Liver (tissue), 9 donors: ENCODE data around the gene PLAU. TPM values are rescaled to one million over a fixed set of nuclear protein-coding genes. Genes with fewer than 3 reads are reported as not detected.

Source experiments
- DNase-seq: peaks from one replicate; pipeline ENCODE4 v3.0.0-alpha.2; 2017; ENCODE audit warnings: low spot score
- H3K27ac ChIP-seq, 2 donors: one replicate each; pipeline ENCODE4 v1.7.0; 2013; ENCODE audit warnings: inconsistent platforms in 2 of 2, low read length in 2 of 2, control low read depth in 1 of 2, low read depth in 1 of 2, mild to moderate bottlenecking in 1 of 2
- H3K27me3 ChIP-seq, 4 donors: one replicate each; pipeline versions ENCODE4 v1.6.1 to v1.7.0; 2013; ENCODE audit warnings: low read length in 3 of 4, inconsistent platforms in 1 of 4, mild to moderate bottlenecking in 1 of 4, moderate library complexity in 1 of 4; ENCODE audit not compliant: control insufficient read depth in 4 of 4, insufficient read depth in 4 of 4
- H3K36me3 ChIP-seq, 4 donors: one replicate each; pipeline versions ENCODE4 v1.6.1 to v1.7.0; 2013; ENCODE audit warnings: low read length in 3 of 4, mild to moderate bottlenecking in 3 of 4, low read depth in 1 of 4, moderate library complexity in 1 of 4; ENCODE audit not compliant: control insufficient read depth in 4 of 4, insufficient read depth in 3 of 4
- H3K4me1 ChIP-seq, 4 donors: one replicate each; pipeline versions ENCODE4 v1.6.1 to v1.7.0; 2013; ENCODE audit warnings: low read length in 3 of 4, mild to moderate bottlenecking in 3 of 4, moderate library complexity in 1 of 4; ENCODE audit not compliant: control insufficient read depth in 4 of 4, insufficient read depth in 4 of 4
- H3K4me3 ChIP-seq, 3 donors: one replicate each; pipeline versions ENCODE4 v1.6.1 to v1.7.0; 2013; ENCODE audit warnings: low read length in 3 of 3, control low read depth in 1 of 3, low read depth in 1 of 3, mild to moderate bottlenecking in 1 of 3
- H3K9ac ChIP-seq, 2 donors: one replicate each; pipeline ENCODE4 v1.7.0; 2013; ENCODE audit warnings: low read length in 2 of 2, mild to moderate bottlenecking in 2 of 2, moderate library complexity in 2 of 2, control low read depth in 1 of 2, low read depth in 1 of 2
- H3K9me3 ChIP-seq, 4 donors: one replicate each; pipeline versions ENCODE4 v1.6.1 to v1.7.0; 2013; ENCODE audit warnings: low read length in 3 of 4; ENCODE audit not compliant: control insufficient read depth in 4 of 4
- ATF3 ChIP-seq: IDR thresholded peaks from 2 replicates; pipeline ENCODE4 v1.6.1; 2016; ENCODE audit warnings: antibody characterized with exemption
- EGR1 ChIP-seq, 2 donors: IDR thresholded peaks; 2 replicates each; pipeline ENCODE4 v1.6.1; 2016 to 2018; ENCODE audit warnings: antibody characterized with exemption in 2 of 2, low read depth in 2 of 2
- FOXA1 ChIP-seq: IDR thresholded peaks from 2 replicates; pipeline ENCODE4 v1.6.1; 2016; ENCODE audit warnings: antibody characterized with exemption
- FOXA2 ChIP-seq: IDR thresholded peaks from 2 replicates; pipeline ENCODE4 v1.6.1; 2016; ENCODE audit warnings: antibody characterized with exemption
- GABPA ChIP-seq, 2 donors: IDR thresholded peaks in 1 of 2; conservative IDR thresholded peaks in 1 of 2; 2 replicates each; pipeline ENCODE4 v1.6.1; 2016; ENCODE audit warnings: antibody characterized with exemption in 2 of 2, mild to moderate bottlenecking in 1 of 2, moderate library complexity in 1 of 2
- HNF4A ChIP-seq, 2 donors: conservative IDR thresholded peaks; 2 replicates each; pipeline ENCODE4 v1.6.1; 2016; ENCODE audit warnings: antibody characterized with exemption in 2 of 2, mild to moderate bottlenecking in 2 of 2
- HNF4G ChIP-seq: IDR thresholded peaks from 2 replicates; pipeline ENCODE4 v1.6.1; 2016; ENCODE audit warnings: antibody characterized with exemption
- JUND ChIP-seq, 2 donors: IDR thresholded peaks; 2 replicates each; pipeline ENCODE4 v1.6.1; 2016; ENCODE audit warnings: antibody characterized with exemption in 2 of 2
- MAX ChIP-seq: IDR thresholded peaks from 2 replicates; pipeline ENCODE4 v1.6.1; 2016; ENCODE audit warnings: antibody characterized with exemption
- NR2F2 ChIP-seq: IDR thresholded peaks from 2 replicates; pipeline ENCODE4 v1.6.1; 2016; ENCODE audit warnings: antibody characterized with exemption
- RAD21 ChIP-seq, 2 donors: IDR thresholded peaks; 2 replicates each; pipeline ENCODE4 v1.6.1; 2016; ENCODE audit warnings: antibody characterized with exemption in 2 of 2, mild to moderate bottlenecking in 2 of 2
- RXRA ChIP-seq, 2 donors: IDR thresholded peaks; 2 replicates each; pipeline ENCODE4 v1.6.1; 2017 to 2018; ENCODE audit warnings: antibody characterized with exemption in 2 of 2, mild to moderate bottlenecking in 1 of 2
- SP1 ChIP-seq: IDR thresholded peaks from 2 replicates; pipeline ENCODE4 v1.6.1; 2018; ENCODE audit warnings: antibody characterized with exemption, mild to moderate bottlenecking
- TAF1 ChIP-seq: conservative IDR thresholded peaks from 2 replicates; pipeline ENCODE4 v1.6.1; 2016; ENCODE audit warnings: antibody characterized with exemption, mild to moderate bottlenecking
- YY1 ChIP-seq: IDR thresholded peaks from 2 replicates; pipeline ENCODE4 v1.6.1; 2016; ENCODE audit warnings: antibody characterized with exemption, mild to moderate bottlenecking
- WGBS: extraction: QIAGEN DNeasy Blood & Tissue Kit; methylation state at CpG from one replicate; pipeline ENCODE4 v1.1.7; 2013; 5-methylcytosine and 5-hydroxymethylcytosine counted together
- polyA plus RNA-seq, 2 donors: library from polyadenylated mRNA; stranded (reverse) in 1 of 2; unstranded in 1 of 2; fragments of 200-250 nt in 1 of 2; fragments of >200 nt in 1 of 2; fragmentation: Nextera tagmentation in 1 of 2; extraction: Ambion mirVana in 1 of 2; gene quantifications; one replicate each; pipeline versions ENCODE4 v1.2.1 to v1.2.3, GENCODE V29; 2013 to 2015
- total RNA-seq, 2 donors: library from RNA; depleted of rRNA; stranded (reverse); fragments of >200 nt; gene quantifications; one replicate each; pipeline ENCODE4 v1.2.3, GENCODE V29; 2014
- TF ChIP-seq, protein P1 (sequence below): IDR thresholded peaks from 2 replicates; pipeline ENCODE4 v1.6.1; 2016; ENCODE audit warnings: antibody characterized with exemption
- TF ChIP-seq, protein P2 (sequence below): fragments of 150-350 bp; IDR thresholded peaks from 2 replicates; pipeline ENCODE4 v1.5.1; 2017; ENCODE audit warnings: improper control_type of control experiment, low read depth, low read length; ENCODE audit not compliant: missing input control
- TF ChIP-seq, protein P3 (sequence below): IDR thresholded peaks from 2 replicates; pipeline ENCODE4 v1.6.1; 2016; ENCODE audit warnings: antibody characterized with exemption, mild to moderate bottlenecking
- donor health status: healthy.
- donor health status: healthy.
- donor health status: healthy.
- donor health status: healthy.
- donor health status: healthy.

PLAU gene
- total and polyA plus RNA-seq, 4 donors: 0.40 to 1.0 (median 0.79) TPM

GRCh38 chr10:73867126-73867807 lies 43.7 kb upstream of the PLAU start:
- H3K27me3 ChIP-seq: no peaks in the 10 kb centered on the region
- H3K4me3 ChIP-seq: no peak overlapping the region
- H3K27ac ChIP-seq: peak overlapping the region in 1 of 2 donors; percentile 26
- no peak for DNase-seq
- peaks cover 0 to 3% (median 1%) of the 10 kb centered on the region in 4 donors for H3K36me3 ChIP-seq
- TF ChIP-seq, protein P1, sequence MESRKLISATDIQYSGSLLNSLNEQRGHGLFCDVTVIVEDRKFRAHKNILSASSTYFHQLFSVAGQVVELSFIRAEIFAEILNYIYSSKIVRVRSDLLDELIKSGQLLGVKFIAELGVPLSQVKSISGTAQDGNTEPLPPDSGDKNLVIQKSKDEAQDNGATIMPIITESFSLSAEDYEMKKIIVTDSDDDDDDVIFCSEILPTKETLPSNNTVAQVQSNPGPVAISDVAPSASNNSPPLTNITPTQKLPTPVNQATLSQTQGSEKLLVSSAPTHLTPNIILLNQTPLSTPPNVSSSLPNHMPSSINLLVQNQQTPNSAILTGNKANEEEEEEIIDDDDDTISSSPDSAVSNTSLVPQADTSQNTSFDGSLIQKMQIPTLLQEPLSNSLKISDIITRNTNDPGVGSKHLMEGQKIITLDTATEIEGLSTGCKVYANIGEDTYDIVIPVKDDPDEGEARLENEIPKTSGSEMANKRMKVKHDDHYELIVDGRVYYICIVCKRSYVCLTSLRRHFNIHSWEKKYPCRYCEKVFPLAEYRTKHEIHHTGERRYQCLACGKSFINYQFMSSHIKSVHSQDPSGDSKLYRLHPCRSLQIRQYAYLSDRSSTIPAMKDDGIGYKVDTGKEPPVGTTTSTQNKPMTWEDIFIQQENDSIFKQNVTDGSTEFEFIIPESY: no peak
- TF ChIP-seq NR2F2 (no peak), ATF3 (no peak), YY1 (no peak), JUND (IDR thresholded peaks at IDR 0.05) (no peak), RXRA (IDR thresholded peaks at IDR 0.05) (no peak), RAD21 (IDR thresholded peaks at IDR 0.05) (no peak)
- TF ChIP-seq, protein P2, sequence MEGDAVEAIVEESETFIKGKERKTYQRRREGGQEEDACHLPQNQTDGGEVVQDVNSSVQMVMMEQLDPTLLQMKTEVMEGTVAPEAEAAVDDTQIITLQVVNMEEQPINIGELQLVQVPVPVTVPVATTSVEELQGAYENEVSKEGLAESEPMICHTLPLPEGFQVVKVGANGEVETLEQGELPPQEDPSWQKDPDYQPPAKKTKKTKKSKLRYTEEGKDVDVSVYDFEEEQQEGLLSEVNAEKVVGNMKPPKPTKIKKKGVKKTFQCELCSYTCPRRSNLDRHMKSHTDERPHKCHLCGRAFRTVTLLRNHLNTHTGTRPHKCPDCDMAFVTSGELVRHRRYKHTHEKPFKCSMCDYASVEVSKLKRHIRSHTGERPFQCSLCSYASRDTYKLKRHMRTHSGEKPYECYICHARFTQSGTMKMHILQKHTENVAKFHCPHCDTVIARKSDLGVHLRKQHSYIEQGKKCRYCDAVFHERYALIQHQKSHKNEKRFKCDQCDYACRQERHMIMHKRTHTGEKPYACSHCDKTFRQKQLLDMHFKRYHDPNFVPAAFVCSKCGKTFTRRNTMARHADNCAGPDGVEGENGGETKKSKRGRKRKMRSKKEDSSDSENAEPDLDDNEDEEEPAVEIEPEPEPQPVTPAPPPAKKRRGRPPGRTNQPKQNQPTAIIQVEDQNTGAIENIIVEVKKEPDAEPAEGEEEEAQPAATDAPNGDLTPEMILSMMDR: no peak
- TF ChIP-seq, protein P3, sequence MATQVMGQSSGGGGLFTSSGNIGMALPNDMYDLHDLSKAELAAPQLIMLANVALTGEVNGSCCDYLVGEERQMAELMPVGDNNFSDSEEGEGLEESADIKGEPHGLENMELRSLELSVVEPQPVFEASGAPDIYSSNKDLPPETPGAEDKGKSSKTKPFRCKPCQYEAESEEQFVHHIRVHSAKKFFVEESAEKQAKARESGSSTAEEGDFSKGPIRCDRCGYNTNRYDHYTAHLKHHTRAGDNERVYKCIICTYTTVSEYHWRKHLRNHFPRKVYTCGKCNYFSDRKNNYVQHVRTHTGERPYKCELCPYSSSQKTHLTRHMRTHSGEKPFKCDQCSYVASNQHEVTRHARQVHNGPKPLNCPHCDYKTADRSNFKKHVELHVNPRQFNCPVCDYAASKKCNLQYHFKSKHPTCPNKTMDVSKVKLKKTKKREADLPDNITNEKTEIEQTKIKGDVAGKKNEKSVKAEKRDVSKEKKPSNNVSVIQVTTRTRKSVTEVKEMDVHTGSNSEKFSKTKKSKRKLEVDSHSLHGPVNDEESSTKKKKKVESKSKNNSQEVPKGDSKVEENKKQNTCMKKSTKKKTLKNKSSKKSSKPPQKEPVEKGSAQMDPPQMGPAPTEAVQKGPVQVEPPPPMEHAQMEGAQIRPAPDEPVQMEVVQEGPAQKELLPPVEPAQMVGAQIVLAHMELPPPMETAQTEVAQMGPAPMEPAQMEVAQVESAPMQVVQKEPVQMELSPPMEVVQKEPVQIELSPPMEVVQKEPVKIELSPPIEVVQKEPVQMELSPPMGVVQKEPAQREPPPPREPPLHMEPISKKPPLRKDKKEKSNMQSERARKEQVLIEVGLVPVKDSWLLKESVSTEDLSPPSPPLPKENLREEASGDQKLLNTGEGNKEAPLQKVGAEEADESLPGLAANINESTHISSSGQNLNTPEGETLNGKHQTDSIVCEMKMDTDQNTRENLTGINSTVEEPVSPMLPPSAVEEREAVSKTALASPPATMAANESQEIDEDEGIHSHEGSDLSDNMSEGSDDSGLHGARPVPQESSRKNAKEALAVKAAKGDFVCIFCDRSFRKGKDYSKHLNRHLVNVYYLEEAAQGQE: no peak
- H3K9ac ChIP-seq: no peak overlapping the region
- peaks cover 1 to 21% (median 14%) of the 10 kb centered on the region in 4 donors for H3K4me1 ChIP-seq
- WGBS: 79% methylated on average over 10 of the region's 10 CpGs
- H3K9me3 ChIP-seq: no peaks in the 10 kb centered on the region

DNA sequence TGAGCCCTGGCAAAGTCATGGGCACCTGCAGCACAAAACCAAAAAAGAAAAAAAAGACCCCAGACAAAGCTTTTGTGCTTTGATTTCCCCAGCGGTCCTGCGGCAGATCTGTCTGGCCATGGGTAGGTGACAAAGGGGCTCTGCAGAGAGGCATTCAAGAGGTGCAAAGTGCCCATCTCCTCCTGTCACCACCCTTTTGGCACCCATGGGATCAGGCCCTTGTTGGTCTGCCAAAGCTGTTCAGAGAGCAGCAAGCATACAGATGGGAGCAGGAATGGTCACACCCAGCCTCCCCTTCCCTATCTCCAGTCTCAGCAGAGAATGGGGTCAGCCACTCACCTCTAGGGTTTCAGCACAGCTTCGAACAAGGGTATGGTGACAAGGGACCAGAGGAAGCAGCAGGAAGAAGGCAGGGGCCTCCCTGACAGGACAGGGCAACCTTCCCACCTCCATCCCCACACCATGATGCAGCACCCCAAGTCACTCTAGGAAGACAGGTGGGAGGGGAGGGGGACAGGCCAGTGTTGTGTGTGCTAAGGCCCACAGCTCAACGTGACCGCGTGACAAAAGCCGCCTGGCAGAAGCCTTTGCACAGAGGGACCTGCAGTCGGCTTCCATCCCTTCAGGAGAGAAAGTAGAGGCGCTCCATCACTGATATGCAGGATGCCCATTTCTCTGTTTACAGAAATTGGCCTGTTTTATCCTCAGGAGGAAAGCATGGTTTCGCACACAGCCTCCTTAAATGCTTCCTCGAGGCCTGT lies 42.9 kb upstream of the PLAU start:
- Histone ChIP-seq H3K4me3 (no peak overlapping the region), H3K36me3 (peaks cover 0 to 3% (median 1%) of the 10 kb centered on the region in 4 donors), H3K9ac (no peak overlapping the region), H3K27me3 (no peaks in the 10 kb centered on the region), H3K27ac (peak overlapping the region; percentile 23 to 26), H3K9me3 (no peaks in the 10 kb centered on the region), H3K4me1 (peaks cover 9 to 28% (median 18%) of the 10 kb centered on the region in 4 donors)
- 93% methylated on average over 11 of the region's 11 CpGs for WGBS
- DNase-seq: no peak
- no peak for TF ChIP-seq FOXA2
- no peak for TF ChIP-seq HNF4A (conservative IDR thresholded peaks at IDR 0.05)
- no peak for TF ChIP-seq TAF1
- TF ChIP-seq, protein P2: no peak
- TF ChIP-seq FOXA1: no peak
- no peak for TF ChIP-seq GABPA (IDR thresholded peaks at IDR 0.05 in 1 of 2, conservative IDR thresholded peaks at IDR 0.05 in 1 of 2)
- no peak for TF ChIP-seq HNF4G
- TF ChIP-seq, protein P1: no peak
- no peak for TF ChIP-seq EGR1 (IDR thresholded peaks at IDR 0.05; ENCODE audit: low read depth in 2 of 2)
- no peak for TF ChIP-seq RAD21 (IDR thresholded peaks at IDR 0.05)
- no peak for TF ChIP-seq JUND (IDR thresholded peaks at IDR 0.05)
- TF ChIP-seq NR2F2: no peak
- no peak for TF ChIP-seq RXRA (IDR thresholded peaks at IDR 0.05)
- TF ChIP-seq SP1: no peak
- TF ChIP-seq MAX: no peak
